BE2C (cell line): Measurements from ENCODE around the gene STEAP1B.

Experiments used
- DNase-seq: peaks from one replicate; pipeline ENCODE4 v3.0.0-alpha.2; 2020
- H3K27me3 ChIP-seq: fragments of 250-450 bp; sonication (Bioruptor Pico); 2 replicates; pipeline ENCODE4 v1.5.1; 2020; ENCODE audit warnings: mild to moderate bottlenecking
- H3K36me3 ChIP-seq: fragments of 250-450 bp; sonication (Bioruptor Pico); 2 replicates; pipeline ENCODE4 v1.5.1; 2020; ENCODE audit warnings: mild to moderate bottlenecking
- H3K4me1 ChIP-seq: fragments of 250-450 bp; sonication (Bioruptor Pico); 2 replicates; pipeline ENCODE4 v1.5.1; 2020
- H3K4me3 ChIP-seq: 2 replicates; pipeline ENCODE4 v1.5.1; 2011; ENCODE audit warnings: low read depth, low read length
- H3K9me3 ChIP-seq: fragments of 250-450 bp; sonication (Bioruptor Pico); 2 replicates; pipeline ENCODE4 v1.5.1; 2020
- CTCF ChIP-seq: IDR thresholded peaks from 2 replicates; pipeline ENCODE4 v1.5.1; 2012; ENCODE audit warnings: mild to moderate bottlenecking, low read depth, low read length

STEAP1B gene

DNA sequence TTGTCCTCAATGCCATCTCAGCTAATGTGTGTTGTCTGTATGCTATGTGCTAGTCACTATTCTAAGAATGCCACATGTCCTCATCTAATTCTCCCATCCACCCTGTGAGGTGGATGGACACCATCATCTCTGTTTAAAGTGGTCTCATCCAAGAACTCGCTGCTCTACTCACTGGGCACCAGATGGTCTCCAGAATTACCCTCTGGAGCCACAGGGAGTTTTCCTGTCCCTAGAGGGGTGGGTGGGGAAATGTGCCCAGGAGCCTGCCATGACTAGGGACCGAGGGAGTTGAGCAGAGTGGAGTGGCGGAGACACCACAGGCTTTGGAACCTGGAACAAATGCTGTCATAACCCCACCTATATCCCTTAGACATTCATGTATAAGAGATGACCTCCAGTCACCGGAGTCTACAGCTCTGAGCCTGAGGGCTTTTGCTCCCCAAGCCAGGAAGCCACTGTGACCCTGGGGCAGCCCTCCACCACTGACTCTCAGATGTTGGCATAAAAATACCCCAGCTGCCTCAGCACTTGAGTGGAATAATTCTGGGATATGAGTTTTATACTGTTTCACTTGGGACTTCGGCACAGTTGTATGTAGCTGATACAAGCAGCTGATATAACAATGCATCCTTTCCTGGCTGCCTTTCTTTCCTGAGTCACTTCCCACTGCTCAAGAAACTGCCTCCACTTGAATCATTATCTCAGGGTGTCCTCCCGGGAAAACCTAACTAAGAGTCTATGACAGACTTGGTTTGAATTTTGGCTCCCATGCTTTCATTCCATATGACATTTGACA is 81.5 kb downstream of the STEAP1B start:
- no peak for DNase-seq
- no peaks in the 10 kb centered on the region for H3K27me3 ChIP-seq
- H3K4me3 ChIP-seq: no peak overlapping the region
- H3K4me1 ChIP-seq: peaks cover 14% of the 10 kb centered on the region
- no peaks in the 10 kb centered on the region for H3K9me3 ChIP-seq
- TF ChIP-seq CTCF: no peak
- no peaks in the 10 kb centered on the region for H3K36me3 ChIP-seq

DNA sequence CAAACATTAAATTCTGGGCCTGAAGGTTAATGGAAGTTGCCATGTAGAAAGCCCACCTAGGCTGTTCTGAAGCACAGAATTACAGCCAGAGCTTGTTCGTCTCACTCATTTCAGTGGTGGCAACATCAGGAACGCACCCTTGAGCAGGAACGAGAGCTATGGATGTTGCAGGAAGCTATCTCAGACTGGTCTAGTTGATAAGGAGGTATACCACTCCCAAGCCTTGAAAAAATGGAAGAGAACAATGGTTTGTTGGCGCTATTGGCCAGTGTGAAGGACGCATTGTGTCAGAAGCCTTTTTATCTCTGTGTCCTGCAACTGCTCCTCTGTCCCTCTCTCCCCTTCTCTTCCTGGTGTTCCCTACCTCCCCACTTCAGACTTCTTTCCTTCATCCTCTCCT is 82.1 kb downstream of the STEAP1B start:
- peaks cover 14% of the 10 kb centered on the region for H3K4me1 ChIP-seq
- no peak overlapping the region for H3K4me3 ChIP-seq
- no peaks in the 10 kb centered on the region for H3K27me3 ChIP-seq
- DNase-seq: no peak
- no peaks in the 10 kb centered on the region for H3K36me3 ChIP-seq
- no peak for TF ChIP-seq CTCF
- H3K9me3 ChIP-seq: no peaks in the 10 kb centered on the region

- no peaks in the 10 kb centered on the region for H3K27me3 ChIP-seq
- no peak for DNase-seq
- H3K9me3 ChIP-seq: no peaks in the 10 kb centered on the region
- peaks cover 14% of the 10 kb centered on the region for H3K4me1 ChIP-seq
- no peak overlapping the region for H3K4me3 ChIP-seq
- TF ChIP-seq CTCF: no peak
- no peaks in the 10 kb centered on the region for H3K36me3 ChIP-seq
These were observed 82.6 kb downstream of the STEAP1B start for GRCh38 chr7:22417349-22417748.

GRCh38 chr7:22414424-22414823 is 85.6 kb downstream of the STEAP1B start:
- peaks cover 9% of the 10 kb centered on the region; the same call in 1 of the 2 replicates for H3K4me1 ChIP-seq
- no peaks in the 10 kb centered on the region for H3K27me3 ChIP-seq
- H3K36me3 ChIP-seq: no peaks in the 10 kb centered on the region
- no peak for TF ChIP-seq CTCF
- no peak for DNase-seq
- H3K4me3 ChIP-seq: no peak overlapping the region
- H3K9me3 ChIP-seq: no peaks in the 10 kb centered on the region

- H3K27me3 ChIP-seq: no peaks in the 10 kb centered on the region
- H3K4me1 ChIP-seq: peaks cover 8% of the 10 kb centered on the region; the same call in 1 of the 2 replicates
- H3K9me3 ChIP-seq: no peaks in the 10 kb centered on the region
- H3K36me3 ChIP-seq: no peaks in the 10 kb centered on the region
- no peak for DNase-seq
- H3K4me3 ChIP-seq: no peak overlapping the region
- TF ChIP-seq CTCF: no peak
These were observed 86.8 kb downstream of the STEAP1B start for GRCh38 chr7:22413211-22413610.

GRCh38 chr7:22411977-22412693 is 87.9 kb downstream of the STEAP1B start:
- no peak for DNase-seq
- no peak for TF ChIP-seq CTCF
- Histone ChIP-seq H3K4me3 (no peak overlapping the region), H3K9me3 (no peaks in the 10 kb centered on the region), H3K36me3 (no peaks in the 10 kb centered on the region), H3K27me3 (no peaks in the 10 kb centered on the region), H3K4me1 (no peaks in the 10 kb centered on the region; the same call in 1 of the 2 replicates)
